ENCODE measurements around the gene SCARF2.
"Not testable (repeated sequence)": the region's sequence is repeated elsewhere in the genome, so short reads cannot be mapped to it uniquely, and the experiment has no call there.

The SCARF2 gene

GRCh38 chr22:20386336-20386735 is 51.3 kb downstream of the SCARF2 start:
- Histone ChIP-seq H3K4me1 (ENCODE audit: control insufficient read depth, insufficient read depth, low read length, poor library complexity, severe bottlenecking) (no peaks in the 10 kb centered on the region), H3K27ac (ENCODE audit: low read depth, low read length, severe bottlenecking) (no peak overlapping the region), H3K36me3 (ENCODE audit: control insufficient read depth, insufficient read depth, low read length) (no peaks in the 10 kb centered on the region), H3K9me3 (ENCODE audit: control insufficient read depth, low read length) (peaks cover 6% of the 10 kb centered on the region), H3K4me3 (ENCODE audit: extremely low read depth, insufficient read depth, low read length, poor library complexity, severe bottlenecking) (no peak overlapping the region)
- 100% methylated on average over 1 of the region's 2 CpGs for WGBS, 2 experiments (ENCODE audit: insufficient coverage in 2 of 2)

- no peak overlapping the region for H3K27ac ChIP-seq (ENCODE audit: low read depth, low read length, severe bottlenecking)
- H3K4me3 ChIP-seq (ENCODE audit: extremely low read depth, insufficient read depth, low read length, poor library complexity, severe bottlenecking): no peak overlapping the region
- no peaks in the 10 kb centered on the region for H3K4me1 ChIP-seq (ENCODE audit: control insufficient read depth, insufficient read depth, low read length, poor library complexity, severe bottlenecking)
- H3K36me3 ChIP-seq (ENCODE audit: control insufficient read depth, insufficient read depth, low read length): no peaks in the 10 kb centered on the region
- 93 to 94% methylated on average over 5 of the region's 6 CpGs for WGBS, 2 experiments (ENCODE audit: insufficient coverage in 2 of 2)
- peaks cover 6% of the 10 kb centered on the region for H3K9me3 ChIP-seq (ENCODE audit: control insufficient read depth, low read length)
Observed at GRCh38 chr22:20384865-20385264, 52.8 kb downstream of the SCARF2 start.

- Histone ChIP-seq H3K27ac (ENCODE audit: low read depth, low read length, severe bottlenecking) (no peak overlapping the region), H3K9me3 (ENCODE audit: control insufficient read depth, low read length) (peaks cover 3% of the 10 kb centered on the region), H3K36me3 (ENCODE audit: control insufficient read depth, insufficient read depth, low read length) (no peaks in the 10 kb centered on the region), H3K4me3 (ENCODE audit: extremely low read depth, insufficient read depth, low read length, poor library complexity, severe bottlenecking) (no peak overlapping the region), H3K4me1 (ENCODE audit: control insufficient read depth, insufficient read depth, low read length, poor library complexity, severe bottlenecking) (no peaks in the 10 kb centered on the region)
- WGBS, 2 experiments (ENCODE audit: insufficient coverage in 2 of 2): no CpG with 5 or more reads among the region's 2 CpGs
Observed at GRCh38 chr22:20384171-20384570, 53.5 kb downstream of the SCARF2 start.

GRCh38 chr22:20383538-20383937 is 54.1 kb downstream of the SCARF2 start:
- WGBS, 2 experiments (ENCODE audit: insufficient coverage in 2 of 2): 88 to 89% methylated on average over 6 of the region's 9 CpGs
- no peaks in the 10 kb centered on the region for H3K36me3 ChIP-seq (ENCODE audit: control insufficient read depth, insufficient read depth, low read length)
- no peak overlapping the region for H3K27ac ChIP-seq (ENCODE audit: low read depth, low read length, severe bottlenecking)
- H3K9me3 ChIP-seq (ENCODE audit: control insufficient read depth, low read length): no peaks in the 10 kb centered on the region
- no peak overlapping the region for H3K4me3 ChIP-seq (ENCODE audit: extremely low read depth, insufficient read depth, low read length, poor library complexity, severe bottlenecking)
- no peaks in the 10 kb centered on the region for H3K4me1 ChIP-seq (ENCODE audit: control insufficient read depth, insufficient read depth, low read length, poor library complexity, severe bottlenecking)

GRCh38 chr22:20380486-20380885 is 57.1 kb downstream of the SCARF2 start:
- Histone ChIP-seq H3K27ac (ENCODE audit: low read depth, low read length, severe bottlenecking) (no peak overlapping the region), H3K36me3 (ENCODE audit: control insufficient read depth, insufficient read depth, low read length) (no peaks in the 10 kb centered on the region), H3K9me3 (ENCODE audit: control insufficient read depth, low read length) (no peaks in the 10 kb centered on the region), H3K4me3 (ENCODE audit: extremely low read depth, insufficient read depth, low read length, poor library complexity, severe bottlenecking) (no peak overlapping the region), H3K4me1 (ENCODE audit: control insufficient read depth, insufficient read depth, low read length, poor library complexity, severe bottlenecking) (no peaks in the 10 kb centered on the region)
- WGBS, 2 experiments (ENCODE audit: insufficient coverage in 2 of 2): 42 to 70% methylated on average over 1 of the region's 1 CpG

GRCh38 chr22:20378684-20379083 is 58.9 kb downstream of the SCARF2 start:
- H3K4me3 ChIP-seq (ENCODE audit: extremely low read depth, insufficient read depth, low read length, poor library complexity, severe bottlenecking): not testable (repeated sequence)

GRCh38 chr22:20378110-20378509 is 59.5 kb downstream of the SCARF2 start:
- H3K4me3 ChIP-seq (ENCODE audit: extremely low read depth, insufficient read depth, low read length, poor library complexity, severe bottlenecking): no peak overlapping the region
- WGBS, 2 experiments (ENCODE audit: insufficient coverage in 2 of 2): 95 to 100% methylated on average over 3 to 4 of the region's 4 CpGs
- H3K9me3 ChIP-seq (ENCODE audit: control insufficient read depth, low read length): no peaks in the 10 kb centered on the region
- no peaks in the 10 kb centered on the region for H3K4me1 ChIP-seq (ENCODE audit: control insufficient read depth, insufficient read depth, low read length, poor library complexity, severe bottlenecking)
- H3K36me3 ChIP-seq (ENCODE audit: control insufficient read depth, insufficient read depth, low read length): no peaks in the 10 kb centered on the region
- no peak overlapping the region for H3K27ac ChIP-seq (ENCODE audit: low read depth, low read length, severe bottlenecking)

More at GRCh38 chr22:20378684-20379083, 58.9 kb downstream of the SCARF2 start:
- WGBS, 2 experiments (ENCODE audit: insufficient coverage in 2 of 2): 94 to 98% methylated on average over 2 to 5 of the region's 5 CpGs
- not testable (repeated sequence) for H3K9me3 ChIP-seq (ENCODE audit: control insufficient read depth, low read length); H3K4me1 ChIP-seq (ENCODE audit: control insufficient read depth, insufficient read depth, low read length, poor library complexity, severe bottlenecking); H3K27ac ChIP-seq (ENCODE audit: low read depth, low read length, severe bottlenecking); H3K36me3 ChIP-seq (ENCODE audit: control insufficient read depth, insufficient read depth, low read length)

GRCh38 chr22:20376983-20377382 is 60.6 kb downstream of the SCARF2 start:
- WGBS, 2 experiments (ENCODE audit: insufficient coverage in 2 of 2): 98 to 100% methylated on average over 2 to 4 of the region's 11 CpGs
- not testable (repeated sequence) for H3K4me3 ChIP-seq (ENCODE audit: extremely low read depth, insufficient read depth, low read length, poor library complexity, severe bottlenecking); H3K36me3 ChIP-seq (ENCODE audit: control insufficient read depth, insufficient read depth, low read length); H3K9me3 ChIP-seq (ENCODE audit: control insufficient read depth, low read length); H3K27ac ChIP-seq (ENCODE audit: low read depth, low read length, severe bottlenecking); H3K4me1 ChIP-seq (ENCODE audit: control insufficient read depth, insufficient read depth, low read length, poor library complexity, severe bottlenecking)

- not testable (repeated sequence) for H3K36me3 ChIP-seq (ENCODE audit: control insufficient read depth, insufficient read depth, low read length); H3K4me3 ChIP-seq (ENCODE audit: extremely low read depth, insufficient read depth, low read length, poor library complexity, severe bottlenecking); H3K27ac ChIP-seq (ENCODE audit: low read depth, low read length, severe bottlenecking); H3K9me3 ChIP-seq (ENCODE audit: control insufficient read depth, low read length); H3K4me1 ChIP-seq (ENCODE audit: control insufficient read depth, insufficient read depth, low read length, poor library complexity, severe bottlenecking)
- 88 to 95% methylated on average over 5 to 6 of the region's 8 CpGs for WGBS, 2 experiments (ENCODE audit: insufficient coverage in 2 of 2)
Observed at GRCh38 chr22:20376281-20376680, 61.3 kb downstream of the SCARF2 start.

Data from mesodermal cell (in vitro differentiated cells).